GM12878 (cell line): ENCODE results near the gene P4HA1.

Experiments used
- ATF7 ChIP-seq: fragments of 450-650 bp; IDR thresholded peaks from 2 replicates; pipeline ENCODE4 v1.6.1; 2016; ENCODE audit warnings: low read depth, mild to moderate bottlenecking
- BCLAF1 ChIP-seq: fragments of 450-650 bp; IDR thresholded peaks from 2 replicates; pipeline ENCODE4 v1.6.1; 2017; ENCODE audit warnings: antibody characterized with exemption, mild to moderate bottlenecking, moderate library complexity
- EZH2 ChIP-seq: IDR thresholded peaks from 2 replicates; pipeline ENCODE4 v1.6.1; 2012; ENCODE audit warnings: low read depth, mild to moderate bottlenecking, control low read depth, inconsistent platforms, low read length, borderline replicate concordance; ENCODE audit not compliant: control insufficient read depth
- MTA3 ChIP-seq: IDR thresholded peaks from 2 replicates; pipeline ENCODE4 v1.6.1; 2012; ENCODE audit warnings: low read length, inconsistent platforms, borderline replicate concordance
- MYC ChIP-seq: IDR thresholded peaks from 2 replicates; pipeline ENCODE4 v1.6.1; 2011; ENCODE audit warnings: mild to moderate bottlenecking, low read length, moderate library complexity, inconsistent platforms; ENCODE audit not compliant: insufficient read depth, insufficient replicate concordance, insufficient read length, severe bottlenecking
- NFIC ChIP-seq: IDR thresholded peaks from 2 replicates; pipeline ENCODE4 v1.6.1; 2012; ENCODE audit warnings: low read depth, mild to moderate bottlenecking, inconsistent platforms, low read length, moderate library complexity
- POLR2AphosphoS2 ChIP-seq: IDR thresholded peaks from 2 replicates; pipeline ENCODE4 v1.6.1; 2011; ENCODE audit warnings: low read depth, mild to moderate bottlenecking, low read length, improper control_type of control experiment, moderate library complexity
- RFX5 ChIP-seq: IDR thresholded peaks from 2 replicates; pipeline ENCODE4 v1.6.1; 2011; ENCODE audit warnings: low read depth, low read length, improper control_type of control experiment
- TAF1 ChIP-seq: IDR thresholded peaks from 2 replicates; pipeline ENCODE4 v1.6.1; 2011; ENCODE audit warnings: mild to moderate bottlenecking, low read depth, low read length, borderline replicate concordance
- ZNF24 ChIP-seq: fragments of 450-650 bp; IDR thresholded peaks from 2 replicates; pipeline ENCODE4 v1.6.1; 2017; ENCODE audit warnings: antibody characterized with exemption, mild to moderate bottlenecking
- TF ChIP-seq, protein P1 (sequence below), 3 experiments: IDR thresholded peaks in 2 of 3; conservative IDR thresholded peaks in 1 of 3; 2 replicates each; pipeline ENCODE4 v1.5.1; 2011; ENCODE audit warnings: low read depth in 3 of 3, low read length in 3 of 3, mild to moderate bottlenecking in 3 of 3, control low read depth in 2 of 3, moderate library complexity in 2 of 3, inconsistent platforms in 1 of 3, mixed read lengths in 1 of 3; ENCODE audit not compliant: control insufficient read depth in 2 of 3, insufficient read depth in 1 of 3; ENCODE audit errors: extremely low read depth in 1 of 3
- TF ChIP-seq, protein P2 (sequence below): IDR thresholded peaks from 2 replicates; pipeline ENCODE4 v1.6.1; 2012; ENCODE audit warnings: low read depth, low read length, improper control_type of control experiment
- TF ChIP-seq, protein P3 (sequence below): fragments of 450-650 bp; IDR thresholded peaks from 2 replicates; pipeline ENCODE4 v1.6.1; 2016; ENCODE audit warnings: mild to moderate bottlenecking, moderate library complexity, borderline replicate concordance
- TF ChIP-seq, protein P4 (sequence below): fragments of 450-650 bp; IDR thresholded peaks from 2 replicates; pipeline ENCODE4 v1.6.1; 2017; ENCODE audit warnings: borderline replicate concordance

DNA sequence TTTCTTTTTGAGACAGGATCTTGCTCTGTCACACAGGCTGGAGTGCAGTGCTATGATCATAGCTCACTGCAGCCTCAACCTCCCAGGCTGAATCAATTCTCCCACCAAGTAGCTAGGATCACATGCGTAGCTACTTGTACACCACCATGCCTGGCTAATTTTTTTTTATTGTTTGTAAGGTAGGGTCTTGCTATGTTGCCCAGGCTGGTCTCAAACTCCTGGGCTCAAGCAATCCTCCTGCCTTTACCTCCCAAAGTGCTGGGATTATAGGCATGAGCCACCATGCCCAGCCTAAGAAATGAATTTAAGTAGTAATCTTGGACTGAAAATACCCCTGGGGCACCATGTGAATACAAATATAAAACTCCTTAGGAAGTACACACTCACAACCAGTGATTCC, 19.4 kb upstream of the P4HA1 start:
- TF ChIP-seq, protein P1, sequence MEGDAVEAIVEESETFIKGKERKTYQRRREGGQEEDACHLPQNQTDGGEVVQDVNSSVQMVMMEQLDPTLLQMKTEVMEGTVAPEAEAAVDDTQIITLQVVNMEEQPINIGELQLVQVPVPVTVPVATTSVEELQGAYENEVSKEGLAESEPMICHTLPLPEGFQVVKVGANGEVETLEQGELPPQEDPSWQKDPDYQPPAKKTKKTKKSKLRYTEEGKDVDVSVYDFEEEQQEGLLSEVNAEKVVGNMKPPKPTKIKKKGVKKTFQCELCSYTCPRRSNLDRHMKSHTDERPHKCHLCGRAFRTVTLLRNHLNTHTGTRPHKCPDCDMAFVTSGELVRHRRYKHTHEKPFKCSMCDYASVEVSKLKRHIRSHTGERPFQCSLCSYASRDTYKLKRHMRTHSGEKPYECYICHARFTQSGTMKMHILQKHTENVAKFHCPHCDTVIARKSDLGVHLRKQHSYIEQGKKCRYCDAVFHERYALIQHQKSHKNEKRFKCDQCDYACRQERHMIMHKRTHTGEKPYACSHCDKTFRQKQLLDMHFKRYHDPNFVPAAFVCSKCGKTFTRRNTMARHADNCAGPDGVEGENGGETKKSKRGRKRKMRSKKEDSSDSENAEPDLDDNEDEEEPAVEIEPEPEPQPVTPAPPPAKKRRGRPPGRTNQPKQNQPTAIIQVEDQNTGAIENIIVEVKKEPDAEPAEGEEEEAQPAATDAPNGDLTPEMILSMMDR (IDR thresholded peaks at IDR 0.05 in 2 of 3, conservative IDR thresholded peaks at IDR 0.05 in 1 of 3; ENCODE audit: control insufficient read depth in 2 of 3, extremely low read depth in 1 of 3, insufficient read depth in 1 of 3, low read depth in 3 of 3, low read length in 3 of 3), result no peak
- no peak for TF ChIP-seq TAF1
- TF ChIP-seq, protein P2, sequence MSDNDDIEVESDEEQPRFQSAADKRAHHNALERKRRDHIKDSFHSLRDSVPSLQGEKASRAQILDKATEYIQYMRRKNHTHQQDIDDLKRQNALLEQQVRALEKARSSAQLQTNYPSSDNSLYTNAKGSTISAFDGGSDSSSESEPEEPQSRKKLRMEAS, result no peak
- TF ChIP-seq, protein P3, sequence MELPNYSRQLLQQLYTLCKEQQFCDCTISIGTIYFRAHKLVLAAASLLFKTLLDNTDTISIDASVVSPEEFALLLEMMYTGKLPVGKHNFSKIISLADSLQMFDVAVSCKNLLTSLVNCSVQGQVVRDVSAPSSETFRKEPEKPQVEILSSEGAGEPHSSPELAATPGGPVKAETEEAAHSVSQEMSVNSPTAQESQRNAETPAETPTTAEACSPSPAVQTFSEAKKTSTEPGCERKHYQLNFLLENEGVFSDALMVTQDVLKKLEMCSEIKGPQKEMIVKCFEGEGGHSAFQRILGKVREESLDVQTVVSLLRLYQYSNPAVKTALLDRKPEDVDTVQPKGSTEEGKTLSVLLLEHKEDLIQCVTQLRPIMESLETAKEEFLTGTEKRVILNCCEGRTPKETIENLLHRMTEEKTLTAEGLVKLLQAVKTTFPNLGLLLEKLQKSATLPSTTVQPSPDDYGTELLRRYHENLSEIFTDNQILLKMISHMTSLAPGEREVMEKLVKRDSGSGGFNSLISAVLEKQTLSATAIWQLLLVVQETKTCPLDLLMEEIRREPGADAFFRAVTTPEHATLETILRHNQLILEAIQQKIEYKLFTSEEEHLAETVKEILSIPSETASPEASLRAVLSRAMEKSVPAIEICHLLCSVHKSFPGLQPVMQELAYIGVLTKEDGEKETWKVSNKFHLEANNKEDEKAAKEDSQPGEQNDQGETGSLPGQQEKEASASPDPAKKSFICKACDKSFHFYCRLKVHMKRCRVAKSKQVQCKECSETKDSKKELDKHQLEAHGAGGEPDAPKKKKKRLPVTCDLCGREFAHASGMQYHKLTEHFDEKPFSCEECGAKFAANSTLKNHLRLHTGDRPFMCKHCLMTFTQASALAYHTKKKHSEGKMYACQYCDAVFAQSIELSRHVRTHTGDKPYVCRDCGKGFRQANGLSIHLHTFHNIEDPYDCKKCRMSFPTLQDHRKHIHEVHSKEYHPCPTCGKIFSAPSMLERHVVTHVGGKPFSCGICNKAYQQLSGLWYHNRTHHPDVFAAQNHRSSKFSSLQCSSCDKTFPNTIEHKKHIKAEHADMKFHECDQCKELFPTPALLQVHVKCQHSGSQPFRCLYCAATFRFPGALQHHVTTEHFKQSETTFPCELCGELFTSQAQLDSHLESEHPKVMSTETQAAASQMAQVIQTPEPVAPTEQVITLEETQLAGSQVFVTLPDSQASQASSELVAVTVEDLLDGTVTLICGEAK, result no peak
- no peak for TF ChIP-seq EZH2
- TF ChIP-seq BCLAF1, result no peak
- TF ChIP-seq MYC, result no peak
- TF ChIP-seq, protein P4, sequence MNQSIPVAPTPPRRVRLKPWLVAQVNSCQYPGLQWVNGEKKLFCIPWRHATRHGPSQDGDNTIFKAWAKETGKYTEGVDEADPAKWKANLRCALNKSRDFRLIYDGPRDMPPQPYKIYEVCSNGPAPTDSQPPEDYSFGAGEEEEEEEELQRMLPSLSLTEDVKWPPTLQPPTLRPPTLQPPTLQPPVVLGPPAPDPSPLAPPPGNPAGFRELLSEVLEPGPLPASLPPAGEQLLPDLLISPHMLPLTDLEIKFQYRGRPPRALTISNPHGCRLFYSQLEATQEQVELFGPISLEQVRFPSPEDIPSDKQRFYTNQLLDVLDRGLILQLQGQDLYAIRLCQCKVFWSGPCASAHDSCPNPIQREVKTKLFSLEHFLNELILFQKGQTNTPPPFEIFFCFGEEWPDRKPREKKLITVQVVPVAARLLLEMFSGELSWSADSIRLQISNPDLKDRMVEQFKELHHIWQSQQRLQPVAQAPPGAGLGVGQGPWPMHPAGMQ, result no peak
- TF ChIP-seq ATF7, result no peak
- TF ChIP-seq RFX5, result no peak
- TF ChIP-seq POLR2AphosphoS2, result no peak
- no peak for TF ChIP-seq ZNF24
- TF ChIP-seq MTA3, result no peak
- TF ChIP-seq NFIC, result no peak
